Erythroblast (primary cell): Measurements from ENCODE around the gene TPT1.
"Not testable (repeated sequence)": the region's sequence is repeated elsewhere in the genome, so short reads cannot be mapped to it uniquely, and the experiment has no call there.

Experiments
- DNase-seq, 2 experiments: peaks; one replicate each; lab custom pipeline; 2025; lab: John Stamatoyannopoulos, UW
- GATA1 ChIP-seq: IDR thresholded peaks from 2 replicates; pipeline ENCODE4 v1.6.1; 2011; ENCODE audit warnings: low read depth, mild to moderate bottlenecking, control low read depth, low read length, moderate library complexity
- POLR2A ChIP-seq: IDR thresholded peaks from 2 replicates; pipeline ENCODE4 v1.6.1; 2011; ENCODE audit warnings: mild to moderate bottlenecking, low read length

Gene TPT1

DNA sequence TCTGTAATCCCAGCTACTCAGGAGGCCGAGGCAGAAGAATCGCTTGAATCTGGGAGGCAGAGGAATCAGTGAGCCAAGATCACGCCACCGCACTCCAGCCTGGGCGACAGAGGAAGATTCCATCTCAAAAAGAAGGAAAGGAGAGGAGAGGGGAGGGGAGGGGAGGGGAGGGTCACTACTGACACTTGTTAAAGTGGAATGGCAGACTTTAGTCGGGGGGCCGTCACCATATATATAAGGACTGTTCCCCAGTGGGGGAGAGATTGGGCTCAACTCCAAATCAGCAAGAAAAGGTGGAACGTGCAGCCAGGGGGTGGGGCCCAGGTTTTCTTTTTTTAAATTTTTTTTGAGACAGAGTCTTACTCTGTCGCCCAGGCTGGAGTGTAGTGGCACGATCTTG is 26.2 kb downstream of the TPT1 start:
- no peak for DNase-seq

DNA sequence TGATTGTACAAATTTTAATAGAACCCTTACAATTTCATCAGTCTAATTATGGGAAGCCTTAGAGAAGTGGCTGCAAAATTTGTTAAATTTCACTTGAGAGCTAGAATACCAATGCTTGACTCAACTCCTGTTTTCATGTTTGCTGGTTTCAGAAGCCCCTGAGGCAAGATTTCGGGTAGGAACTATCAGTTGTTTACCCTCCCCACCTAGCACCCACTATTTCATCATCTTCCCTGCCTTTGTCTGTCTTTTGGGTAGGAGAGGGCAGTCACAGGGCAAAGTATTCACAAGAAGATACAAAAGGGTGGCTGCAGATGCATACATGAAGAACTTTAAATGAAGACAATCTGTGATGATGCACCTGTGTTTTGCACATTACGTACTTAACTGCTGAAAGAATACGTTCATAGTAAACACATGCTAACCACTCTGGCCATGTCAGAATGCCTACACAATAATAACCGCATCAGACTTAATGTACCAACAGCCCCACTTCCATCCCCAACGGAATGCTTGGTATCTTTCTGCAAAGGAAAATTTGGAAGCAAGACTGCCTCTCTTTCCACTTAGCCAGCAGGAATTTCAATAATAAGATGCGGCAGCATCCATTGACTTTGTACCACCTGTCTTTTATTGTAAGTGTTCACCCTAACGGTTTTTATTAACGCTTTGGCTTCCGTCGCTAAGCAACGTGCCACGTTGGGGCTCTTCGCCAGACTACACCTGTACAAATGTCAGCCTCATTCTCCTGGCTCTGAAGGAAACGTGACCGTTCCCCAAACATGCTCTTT is 30.4 kb downstream of the TPT1 start:
- no peak for DNase-seq
- TF ChIP-seq POLR2A (no peak), GATA1 (no peak)

More for the DNA sequence above, 26.2 kb downstream of the TPT1 start:
- TF ChIP-seq POLR2A = no peak
- no peak for TF ChIP-seq GATA1

- no peak for DNase-seq
- TF ChIP-seq GATA1 = no peak
- no peak for TF ChIP-seq POLR2A
Observed at GRCh38 chr13:45306966-45307365, 34.0 kb downstream of the TPT1 start.

DNA sequence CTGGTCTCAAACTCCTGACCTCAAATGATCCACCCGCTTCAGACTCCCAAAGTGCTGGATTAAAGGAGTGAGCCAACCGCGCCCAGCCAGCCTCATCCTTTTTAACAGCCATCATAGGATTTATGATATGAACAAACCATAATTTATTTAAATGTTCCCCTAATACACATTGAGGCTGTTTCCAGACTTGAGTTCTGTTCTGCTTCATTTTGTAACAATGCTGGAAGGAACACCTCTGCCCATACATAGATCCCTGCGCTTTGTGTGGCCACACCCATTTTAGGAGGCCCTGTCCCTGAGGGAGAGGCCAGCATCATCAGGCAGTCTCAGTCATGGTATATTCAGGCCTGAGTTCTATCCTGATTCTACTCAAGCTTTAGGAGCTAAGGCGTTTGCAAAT is 35.9 kb downstream of the TPT1 start:
- DNase-seq = peak in 1 of 2 experiments; percentile 11
- TF ChIP-seq GATA1 = no peak
- TF ChIP-seq POLR2A = no peak

- DNase-seq = no peak
- no peak for TF ChIP-seq POLR2A
- TF ChIP-seq GATA1 = no peak
Observed at GRCh38 chr13:45303866-45304265, 37.1 kb downstream of the TPT1 start.

DNA sequence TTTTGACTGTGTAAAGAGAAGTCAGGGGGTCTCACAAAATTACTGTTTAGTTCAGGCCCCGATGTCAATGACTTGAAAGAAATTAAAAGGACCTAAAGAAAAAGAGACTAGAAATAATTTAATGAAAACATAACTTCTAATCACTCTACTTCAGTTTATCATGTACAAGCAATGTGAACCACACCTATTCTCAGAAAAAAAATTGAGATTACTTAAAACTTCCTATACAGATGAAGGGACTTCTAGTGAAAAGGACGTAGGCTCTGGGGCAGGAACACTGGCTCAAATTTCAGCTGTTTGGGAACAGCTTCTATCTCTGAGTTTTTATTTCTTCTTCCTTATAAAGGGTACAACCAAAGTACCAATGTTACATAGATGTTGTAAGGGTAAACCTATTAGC is 38.0 kb downstream of the TPT1 start:
- peak; percentile 40 to 44 for DNase-seq

DNA sequence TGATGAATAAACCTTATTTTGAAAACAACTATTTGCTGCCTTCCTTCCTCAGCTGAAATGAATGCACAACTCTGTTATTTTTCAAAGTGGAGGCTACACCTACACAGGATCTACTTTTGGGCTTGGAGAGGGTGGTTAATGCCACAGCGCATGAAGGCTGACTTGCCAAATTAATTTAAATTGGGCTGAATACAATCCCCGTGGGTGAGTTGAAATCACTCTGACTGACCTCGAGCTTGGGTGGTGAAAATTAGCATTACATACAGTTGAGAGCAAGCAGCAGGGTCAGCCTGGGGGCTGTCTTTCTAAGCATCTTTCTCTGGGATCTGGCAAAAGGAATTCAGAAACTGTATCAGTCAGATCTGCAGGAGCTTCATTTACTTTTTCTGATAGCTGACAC is 38.5 kb downstream of the TPT1 start:
- DNase-seq = peak; percentile 40 to 50
- TF ChIP-seq POLR2A = no peak
- TF ChIP-seq GATA1 = no peak

More for the DNA sequence above, 38.0 kb downstream of the TPT1 start:
- TF ChIP-seq GATA1 (no peak), POLR2A (no peak)

GRCh38 chr13:45301263-45301662 is 39.7 kb downstream of the TPT1 start:
- TF ChIP-seq GATA1 = no peak
- peak; percentile 68 for DNase-seq

GRCh38 chr13:45300190-45300985 is 40.6 kb downstream of the TPT1 start:
- no peak for DNase-seq
- TF ChIP-seq POLR2A (no peak), GATA1 (no peak)

DNA sequence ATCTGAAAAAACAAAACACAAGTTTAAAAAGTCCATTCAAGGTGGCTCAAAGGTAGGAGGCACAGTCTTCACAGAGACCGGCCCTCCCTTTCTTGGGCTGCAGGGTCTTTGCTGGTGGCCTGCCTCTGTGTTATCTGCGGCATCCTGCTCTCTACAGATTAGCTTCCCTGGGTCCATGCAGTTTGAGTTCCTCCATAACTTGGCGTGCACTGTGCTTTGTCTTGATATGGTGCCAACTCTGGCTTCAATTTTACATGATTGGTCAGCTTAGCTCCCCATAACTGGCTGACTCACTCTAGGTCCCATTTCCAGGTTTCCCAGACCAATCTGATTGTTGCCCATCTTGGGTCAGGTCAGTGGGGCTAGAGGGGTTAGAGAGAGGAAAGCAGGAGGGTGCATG is 41.8 kb downstream of the TPT1 start:
- TF ChIP-seq GATA1 = no peak
- no peak for TF ChIP-seq POLR2A
- DNase-seq = peak; percentile 68 to 88

- DNase-seq = not testable (repeated sequence)
Observed at GRCh38 chr13:45298550-45298949, 42.4 kb downstream of the TPT1 start.

DNA sequence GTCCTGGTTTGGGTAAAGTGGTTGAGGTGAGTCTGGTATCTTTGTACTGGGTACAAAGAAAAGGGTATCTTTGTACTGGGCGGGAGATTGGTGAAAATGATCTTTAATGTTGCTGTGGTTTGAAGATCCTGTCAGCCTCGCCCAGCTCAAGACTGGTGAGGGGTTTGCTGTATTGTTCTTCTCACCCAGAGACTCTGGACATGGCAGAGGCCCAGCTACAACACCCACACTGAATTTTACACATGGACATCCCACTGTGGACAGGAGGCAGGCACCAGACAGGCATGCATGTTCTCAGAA is 42.8 kb downstream of the TPT1 start:
- TF ChIP-seq GATA1 (no peak), POLR2A (no peak)
- DNase-seq = no peak

DNA sequence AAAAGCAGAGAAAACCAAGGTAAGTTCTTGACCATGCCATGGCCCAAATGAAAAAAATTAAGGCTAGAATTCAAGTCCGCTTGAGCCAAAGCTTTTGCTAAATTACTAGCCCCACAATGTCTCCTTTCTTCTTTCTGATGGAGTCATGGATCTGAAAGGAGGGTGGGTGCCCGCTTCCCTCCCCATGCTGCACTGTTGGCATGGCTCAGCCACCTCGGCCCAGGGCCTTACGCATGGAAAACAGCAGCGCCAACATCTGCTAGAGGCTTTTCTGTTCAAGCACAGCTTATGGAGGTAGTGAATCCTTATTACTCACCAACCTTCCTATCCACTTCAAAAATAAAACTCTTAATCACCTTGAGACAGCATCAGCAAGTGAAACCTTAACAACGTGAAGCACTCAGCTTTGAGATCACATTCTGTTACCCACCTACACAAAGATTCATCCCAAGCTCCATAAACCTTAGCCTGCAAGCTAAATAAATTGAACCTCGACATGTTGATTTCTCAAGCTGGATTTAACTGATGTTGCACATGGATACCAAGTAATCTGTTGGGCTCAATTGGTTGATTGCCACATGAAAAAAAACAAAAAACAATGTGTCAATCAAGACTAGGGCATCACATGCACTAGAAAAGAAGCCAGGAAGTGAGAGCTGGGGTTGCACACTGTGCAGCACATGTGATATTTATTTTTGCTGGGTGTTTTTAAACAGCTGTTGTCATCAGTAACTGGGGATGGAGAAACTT is 43.4 kb downstream of the TPT1 start:
- peak in 1 of 2 experiments; percentile 16 for DNase-seq
- TF ChIP-seq GATA1 = no peak
- TF ChIP-seq POLR2A = no peak

- no peak for TF ChIP-seq GATA1
- no peak for TF ChIP-seq POLR2A
- DNase-seq = no peak
Observed at GRCh38 chr13:45296259-45296658, 44.7 kb downstream of the TPT1 start.

DNA sequence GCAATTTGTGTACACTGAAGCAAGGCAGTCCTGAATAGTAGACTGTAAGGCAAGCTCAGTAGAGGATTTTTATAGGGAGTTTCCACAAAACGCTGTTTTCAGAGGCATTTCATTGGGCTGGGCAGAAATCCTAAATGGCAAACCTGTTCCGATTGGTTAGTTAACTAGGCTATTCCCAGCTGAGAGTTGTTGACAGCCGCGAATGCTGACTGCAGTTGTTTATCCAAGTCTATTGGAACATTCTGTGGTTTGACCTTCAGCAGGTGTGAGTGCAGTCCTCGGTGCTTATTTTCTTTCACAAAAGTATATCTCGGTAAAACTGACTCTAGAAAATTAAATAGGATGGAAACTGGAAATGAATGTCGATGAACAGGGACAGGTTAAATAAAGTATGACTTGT is 45.4 kb downstream of the TPT1 start:
- TF ChIP-seq GATA1 (no peak), POLR2A (no peak)
- no peak for DNase-seq
